IMR-90 (cell line): ENCODE results near the gene PPP1R27. TPM values are rescaled to one million over a fixed set of nuclear protein-coding genes. Genes with fewer than 3 reads are reported as not detected.

Source experiments
- ATAC-seq: fragments of 200-7000 bp; cut with Tn5 transposase; 2 replicates; pipeline ENCODE4 v1.9.1; 2020; ENCODE audit warnings: low read depth, mild to moderate bottlenecking, moderate library complexity
- BruUV-seq: library from RNA; stranded (reverse); fragments of 400-500 nt; replicated peaks from 2 replicates; lab custom pipeline; 2021; lab: Mats Ljungman, UMichigan
- CTCF ChIA-PET: fragments of 300-600 bp; formaldehyde crosslinking; extraction: SDS; loops from one replicate; lab custom pipeline; 2021; ENCODE audit warnings: antibody characterized with exemption; lab: Yijun Ruan, JAX
- POLR2A ChIA-PET: fragments of 300-600 bp; sonication (Branson Sonifier 250); formaldehyde crosslinking; loops from one replicate; lab custom pipeline; 2022; ENCODE audit warnings: antibody characterized with exemption; ENCODE audit not compliant: unreplicated experiment; lab: Charles Lee
- DNase-seq: peaks from one replicate; pipeline ENCODE4 v3.0.0; 2013
- H2AFZ ChIP-seq: replicated peaks from 2 replicates; pipeline ENCODE3; 2013; ENCODE audit warnings: low read length, mild to moderate bottlenecking; ENCODE audit not compliant: poor library complexity
- H2AK5ac ChIP-seq: 2 replicates; pipeline ENCODE4 v1.6.1; 2013; ENCODE audit warnings: low read depth, low read length, inconsistent platforms
- H2AK9ac ChIP-seq: replicated peaks from 2 replicates; pipeline ENCODE3; 2013; ENCODE audit warnings: mild to moderate bottlenecking, low read depth, low read length, moderate library complexity; ENCODE audit not compliant: poor library complexity
- H2BK120ac ChIP-seq: 2 replicates; pipeline ENCODE4 v1.6.1; 2013; ENCODE audit warnings: low read depth, low read length, inconsistent platforms
- H2BK15ac ChIP-seq: 3 replicates; pipeline ENCODE4 v1.6.1; 2013; ENCODE audit warnings: low read depth, low read length, inconsistent platforms
- H2BK20ac ChIP-seq: 2 replicates; pipeline ENCODE4 v1.6.1; 2013; ENCODE audit warnings: low read depth, mild to moderate bottlenecking, inconsistent platforms, low read length, moderate library complexity
- H2BK5ac ChIP-seq: 2 replicates; pipeline ENCODE4 v1.6.1; 2013; ENCODE audit warnings: mild to moderate bottlenecking, low read depth, low read length, inconsistent platforms; ENCODE audit not compliant: poor library complexity, severe bottlenecking
- H3K14ac ChIP-seq: replicated peaks from 2 replicates; pipeline ENCODE4 v1.6.1; 2013; ENCODE audit warnings: low read depth, low read length, inconsistent platforms
- H3K18ac ChIP-seq: 2 replicates; pipeline ENCODE4 v1.6.1; 2013; ENCODE audit warnings: low read depth, low read length, control low read depth
- H3K23ac ChIP-seq: 2 replicates; pipeline ENCODE4 v1.6.1; 2013; ENCODE audit warnings: low read depth, low read length, inconsistent platforms
- H3K27ac ChIP-seq: 2 replicates; pipeline ENCODE4 v1.5.1; 2013; ENCODE audit warnings: mild to moderate bottlenecking, control low read depth, low read length; ENCODE audit not compliant: insufficient read depth
- H3K27me3 ChIP-seq: 2 replicates; pipeline ENCODE4 v1.6.1; 2013; ENCODE audit warnings: low read length; ENCODE audit not compliant: control insufficient read depth, insufficient read depth
- H3K36me3 ChIP-seq: 2 replicates; pipeline ENCODE4 v1.6.1; 2013; ENCODE audit warnings: low read length, mixed read lengths; ENCODE audit not compliant: control insufficient read depth, insufficient read depth
- H3K4ac ChIP-seq: 2 replicates; pipeline ENCODE4 v1.6.1; 2013; ENCODE audit warnings: low read depth, low read length, inconsistent platforms
- H3K4me1 ChIP-seq: 2 replicates; pipeline ENCODE4 v1.6.1; 2013; ENCODE audit warnings: low read length, mixed read lengths; ENCODE audit not compliant: control insufficient read depth, insufficient read depth
- H3K4me2 ChIP-seq: 2 replicates; pipeline ENCODE4 v1.6.1; 2013; ENCODE audit warnings: low read depth, mild to moderate bottlenecking, control low read depth, low read length, moderate library complexity
- H3K4me3 ChIP-seq: 2 replicates; pipeline ENCODE4 v1.5.1; 2013; ENCODE audit warnings: low read depth, mild to moderate bottlenecking, control low read depth, low read length, moderate library complexity; ENCODE audit not compliant: insufficient read depth
- H3K56ac ChIP-seq: 2 replicates; pipeline ENCODE4 v1.6.1; 2013; ENCODE audit warnings: low read length, inconsistent platforms; ENCODE audit not compliant: insufficient read depth; ENCODE audit errors: extremely low read depth
- H3K79me1 ChIP-seq, 2 experiments: 2 replicates each; pipeline ENCODE4 v1.6.1; 2013; ENCODE audit warnings: low read length in 2 of 2, inconsistent platforms in 1 of 2, low read depth in 1 of 2
- H3K9ac ChIP-seq: 2 replicates; pipeline ENCODE4 v1.6.1; 2013; ENCODE audit warnings: low read depth, low read length, control low read depth
- H3K9me1 ChIP-seq: 2 replicates; pipeline ENCODE4 v1.6.1; 2013; ENCODE audit warnings: low read length, inconsistent platforms; ENCODE audit not compliant: insufficient read depth
- H3K9me3 ChIP-seq: 2 replicates; pipeline ENCODE4 v1.6.1; 2013; ENCODE audit warnings: low read length; ENCODE audit not compliant: control insufficient read depth, insufficient read depth
- H4K20me1 ChIP-seq: 2 replicates; pipeline ENCODE4 v1.6.1; 2013; ENCODE audit warnings: low read length, inconsistent platforms; ENCODE audit not compliant: insufficient read depth
- H4K5ac ChIP-seq: 2 replicates; pipeline ENCODE4 v1.6.1; 2013; ENCODE audit warnings: mild to moderate bottlenecking, low read depth, low read length, control low read depth
- H4K8ac ChIP-seq, 2 experiments: 2 replicates each; pipeline ENCODE4 v1.6.1; 2013; ENCODE audit warnings: low read depth in 2 of 2, low read length in 2 of 2, control low read depth in 1 of 2, inconsistent platforms in 1 of 2
- H4K91ac ChIP-seq: 2 replicates; pipeline ENCODE4 v1.6.1; 2013; ENCODE audit warnings: low read depth, low read length, inconsistent platforms; ENCODE audit not compliant: insufficient read depth
- BHLHE40 ChIP-seq: fragments of 150-350 bp; IDR thresholded peaks from 2 replicates; pipeline ENCODE4 v1.6.1; 2016; ENCODE audit warnings: mild to moderate bottlenecking, low read depth, low read length
- FOS ChIP-seq: fragments of 150-350 bp; IDR thresholded peaks from 2 replicates; pipeline ENCODE4 v1.6.1; 2016; ENCODE audit warnings: low read depth, low read length
- POLR2A ChIP-seq: IDR thresholded peaks from 2 replicates; pipeline ENCODE4 v1.6.1; 2012; ENCODE audit warnings: mild to moderate bottlenecking, low read depth, low read length
- RCOR1 ChIP-seq: IDR thresholded peaks from 2 replicates; pipeline ENCODE4 v1.6.1; 2012; ENCODE audit warnings: mild to moderate bottlenecking, low read length, improper control_type of control experiment; ENCODE audit not compliant: insufficient replicate concordance
- SMC3 ChIP-seq: fragments of 150-350 bp; IDR thresholded peaks from 2 replicates; pipeline ENCODE4 v1.6.1; 2016; ENCODE audit warnings: low read depth, mild to moderate bottlenecking, antibody characterized with exemption, low read length, moderate library complexity
- WGBS, 2 experiments: methylation state at CpG; one replicate each; pipeline versions ENCODE4 v1.1.5 to v1.1.7; 2013; ENCODE audit warnings: missing lambda C conversion rate in 2 of 2; ENCODE audit not compliant: insufficient read length in 1 of 2; ENCODE audit errors: extremely low coverage in 2 of 2; 5-methylcytosine and 5-hydroxymethylcytosine counted together
- dilution Hi-C: fragments of 300-500 bp; cut with HindIII; formaldehyde crosslinking; loops from one replicate; pipeline ENCODE4 v1.14.3; 2018; ENCODE audit warnings: low sequenced_read_pairs; ENCODE audit not compliant: unreplicated experiment
- in situ Hi-C: fragments of 300-500 bp; cut with MboI; formaldehyde crosslinking; loops from 3 replicates; pipeline ENCODE4 v1.14.3; 2019; ENCODE audit warnings: low sequenced_read_pairs, inconsistent platforms, mixed read lengths
- intact Hi-C: fragments of 100-400 bp; cut with micrococcal nuclease; formaldehyde crosslinking; loops from 2 replicates; pipeline ENCODE4 v1.10.0; 2022
- polyA plus RNA-seq, 3 experiments: library from polyadenylated mRNA; depleted of rRNA; stranded (reverse); fragments of >200 nt; gene quantifications; 2 replicates each; pipeline ENCODE4 v1.2.3, GENCODE V29; 2012; ENCODE audit warnings: low replicate concordance in 1 of 3
- total RNA-seq: library from RNA; depleted of rRNA; stranded (reverse); fragments of >200 nt; gene quantifications from 2 replicates; pipeline ENCODE4 v1.2.3, GENCODE V29; 2012
- TF ChIP-seq, protein P1 (sequence below): conservative IDR thresholded peaks from 2 replicates; pipeline ENCODE4 v1.5.1; 2012; ENCODE audit warnings: mild to moderate bottlenecking, low read depth, low read length, improper control_type of control experiment
- TF ChIP-seq, protein P2 (sequence below): fragments of 150-350 bp; IDR thresholded peaks from 2 replicates; pipeline ENCODE4 v1.6.1; 2017; ENCODE audit warnings: mild to moderate bottlenecking, antibody characterized with exemption, low read length, low read depth
- TF ChIP-seq, protein P3 (sequence below): fragments of 150-350 bp; IDR thresholded peaks from 2 replicates; pipeline ENCODE4 v1.6.1; 2016; ENCODE audit warnings: low read depth, mild to moderate bottlenecking, low read length, moderate library complexity, borderline replicate concordance

The PPP1R27 gene
- total and polyA plus RNA-seq, 2 of the 4 experiments (the other 2 are of a cell fraction) = 0.21 TPM; not detected in 1

GRCh38 chr17:81821603-81822311, 13.1 kb downstream of the PPP1R27 start (continued):
- TF ChIP-seq, protein P1, sequence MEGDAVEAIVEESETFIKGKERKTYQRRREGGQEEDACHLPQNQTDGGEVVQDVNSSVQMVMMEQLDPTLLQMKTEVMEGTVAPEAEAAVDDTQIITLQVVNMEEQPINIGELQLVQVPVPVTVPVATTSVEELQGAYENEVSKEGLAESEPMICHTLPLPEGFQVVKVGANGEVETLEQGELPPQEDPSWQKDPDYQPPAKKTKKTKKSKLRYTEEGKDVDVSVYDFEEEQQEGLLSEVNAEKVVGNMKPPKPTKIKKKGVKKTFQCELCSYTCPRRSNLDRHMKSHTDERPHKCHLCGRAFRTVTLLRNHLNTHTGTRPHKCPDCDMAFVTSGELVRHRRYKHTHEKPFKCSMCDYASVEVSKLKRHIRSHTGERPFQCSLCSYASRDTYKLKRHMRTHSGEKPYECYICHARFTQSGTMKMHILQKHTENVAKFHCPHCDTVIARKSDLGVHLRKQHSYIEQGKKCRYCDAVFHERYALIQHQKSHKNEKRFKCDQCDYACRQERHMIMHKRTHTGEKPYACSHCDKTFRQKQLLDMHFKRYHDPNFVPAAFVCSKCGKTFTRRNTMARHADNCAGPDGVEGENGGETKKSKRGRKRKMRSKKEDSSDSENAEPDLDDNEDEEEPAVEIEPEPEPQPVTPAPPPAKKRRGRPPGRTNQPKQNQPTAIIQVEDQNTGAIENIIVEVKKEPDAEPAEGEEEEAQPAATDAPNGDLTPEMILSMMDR = peak; percentile 52

GRCh38 chr17:81821147-81821546, 13.7 kb downstream of the PPP1R27 start:
- no TSS peak for BruUV-seq
- ChIA-PET POLR2A (no interaction called here), CTCF (no interaction called here)
- Histone ChIP-seq H3K27me3 (0 out of 2 replicates have a peak, but pooled peaks cover 2% of the 10 kb centered on the region), H2AFZ (no peak overlapping the region), H3K9me3 (no peaks in the 10 kb centered on the region), H3K56ac (no peak overlapping the region), H2BK120ac (no peak overlapping the region), H4K20me1 (peaks cover 27% of the 10 kb centered on the region), H3K14ac (no peak overlapping the region), H3K79me1 (peaks cover 2 to 16% of the 10 kb centered on the region in 2 experiments; a peak in 3 of 4 replicates), H4K91ac (no peak overlapping the region), H2AK9ac (no peak overlapping the region), H2AK5ac (no peak overlapping the region), H4K8ac (no peak overlapping the region), H3K4me1 (peaks cover 4% of the 10 kb centered on the region; the same call in 1 of the 2 replicates), H3K9me1 (peaks cover 11% of the 10 kb centered on the region), H2BK15ac (no peak overlapping the region), H4K5ac (no peak overlapping the region), H3K36me3 (peaks cover 14% of the 10 kb centered on the region), H3K4me3 (no peak overlapping the region), H3K4ac (no peak overlapping the region), H3K23ac (no peak overlapping the region), H3K27ac (no peak overlapping the region), H2BK5ac (no peak overlapping the region), H3K18ac (no peak overlapping the region), H2BK20ac (no peak overlapping the region), H3K9ac (no peak overlapping the region), H3K4me2 (no peak overlapping the region)
- intact Hi-C loops (no loop called here), dilution Hi-C loops (no loop called here), in situ Hi-C loops (no loop called here)
- DNase-seq = no peak
- TF ChIP-seq, protein P2, sequence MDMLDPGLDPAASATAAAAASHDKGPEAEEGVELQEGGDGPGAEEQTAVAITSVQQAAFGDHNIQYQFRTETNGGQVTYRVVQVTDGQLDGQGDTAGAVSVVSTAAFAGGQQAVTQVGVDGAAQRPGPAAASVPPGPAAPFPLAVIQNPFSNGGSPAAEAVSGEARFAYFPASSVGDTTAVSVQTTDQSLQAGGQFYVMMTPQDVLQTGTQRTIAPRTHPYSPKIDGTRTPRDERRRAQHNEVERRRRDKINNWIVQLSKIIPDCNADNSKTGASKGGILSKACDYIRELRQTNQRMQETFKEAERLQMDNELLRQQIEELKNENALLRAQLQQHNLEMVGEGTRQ = no peak
- TF ChIP-seq BHLHE40 (no peak), FOS (no peak), RCOR1 (no peak), SMC3 (no peak), POLR2A (no peak)
- TF ChIP-seq, protein P3, sequence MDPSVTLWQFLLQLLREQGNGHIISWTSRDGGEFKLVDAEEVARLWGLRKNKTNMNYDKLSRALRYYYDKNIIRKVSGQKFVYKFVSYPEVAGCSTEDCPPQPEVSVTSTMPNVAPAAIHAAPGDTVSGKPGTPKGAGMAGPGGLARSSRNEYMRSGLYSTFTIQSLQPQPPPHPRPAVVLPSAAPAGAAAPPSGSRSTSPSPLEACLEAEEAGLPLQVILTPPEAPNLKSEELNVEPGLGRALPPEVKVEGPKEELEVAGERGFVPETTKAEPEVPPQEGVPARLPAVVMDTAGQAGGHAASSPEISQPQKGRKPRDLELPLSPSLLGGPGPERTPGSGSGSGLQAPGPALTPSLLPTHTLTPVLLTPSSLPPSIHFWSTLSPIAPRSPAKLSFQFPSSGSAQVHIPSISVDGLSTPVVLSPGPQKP = no peak
- 100% methylated on average over 5 of the region's 8 CpGs; no CpG with 5 or more reads in 1 of the 2 experiments for WGBS, 2 experiments
- ATAC-seq = no peak; the same call in 1 of the 2 replicates
